ENCODE measurements around the gene CD163.
"Not testable (repeated sequence)": the region's sequence is repeated elsewhere in the genome, so short reads cannot be mapped to it uniquely, and the experiment has no call there.

The CD163 gene

DNA sequence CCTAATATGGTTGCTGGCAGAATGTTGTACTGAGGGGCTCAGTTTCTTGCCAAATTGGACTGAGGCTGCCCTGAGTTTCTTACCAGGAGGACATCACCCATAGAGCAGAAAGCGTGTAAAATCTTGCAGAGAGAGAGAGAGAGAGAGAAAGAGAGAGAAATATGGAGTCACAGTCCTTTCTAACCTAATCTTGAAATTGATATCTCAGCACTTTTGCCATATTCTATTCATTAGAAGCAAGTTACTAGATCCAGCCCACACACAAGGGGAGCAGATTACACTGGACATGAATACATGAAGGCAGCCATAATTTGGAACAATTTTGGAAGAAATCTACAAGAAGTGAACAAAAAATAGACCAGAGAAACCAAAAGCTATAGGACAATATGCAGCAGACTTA, 55.5 kb downstream of the CD163 start:
- no peak for DNase-seq

DNA sequence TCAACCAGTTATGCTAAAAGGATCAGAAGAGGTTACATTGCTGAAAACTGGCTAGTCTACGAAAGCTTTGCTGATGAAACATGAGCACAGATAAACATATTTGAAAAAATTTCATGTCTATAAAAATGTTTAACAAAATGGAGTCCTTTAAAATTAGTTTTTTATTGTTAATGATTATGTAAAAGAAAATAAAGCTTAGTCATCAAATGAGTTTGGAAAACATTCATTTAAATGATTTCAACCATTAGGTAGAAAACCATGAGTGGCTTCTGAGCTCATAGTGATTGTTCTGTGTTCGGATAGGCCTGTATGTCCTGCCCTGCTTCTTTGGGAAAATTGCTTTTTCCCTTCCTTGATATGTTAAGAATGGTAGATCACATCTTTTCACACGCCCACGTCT, 59.0 kb downstream of the CD163 start:
- no peak for DNase-seq

DNA sequence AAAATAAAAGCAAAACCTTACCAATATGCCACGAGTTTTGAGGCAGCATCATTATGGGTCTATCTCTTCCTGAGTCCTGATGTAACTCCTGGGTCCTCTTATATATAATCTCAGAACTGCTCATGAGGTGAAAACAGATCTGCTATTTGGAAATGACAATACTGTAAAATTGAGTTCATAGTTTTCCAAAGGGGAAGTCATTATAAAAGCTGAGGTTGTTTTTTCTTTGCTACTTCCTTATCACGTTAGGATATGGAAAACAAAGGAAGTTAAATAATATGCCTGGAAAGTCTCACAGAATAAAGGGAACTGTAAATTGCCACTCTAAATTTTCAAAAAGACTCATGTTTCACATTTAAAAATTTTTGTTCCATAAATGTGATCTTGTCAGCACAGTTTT, 59.5 kb downstream of the CD163 start, which contains the start of gene CD163L1:
TSS of gene CD163L1 (minus strand) at position 78 of the 400 bp plus-strand sequence. CDS start at position 52, 26 bp downstream.
- DNase-seq, result no peak

- peak; percentile 3 for DNase-seq
Observed at GRCh38 chr12:7441216-7441615, 62.4 kb downstream of the CD163 start.

DNA sequence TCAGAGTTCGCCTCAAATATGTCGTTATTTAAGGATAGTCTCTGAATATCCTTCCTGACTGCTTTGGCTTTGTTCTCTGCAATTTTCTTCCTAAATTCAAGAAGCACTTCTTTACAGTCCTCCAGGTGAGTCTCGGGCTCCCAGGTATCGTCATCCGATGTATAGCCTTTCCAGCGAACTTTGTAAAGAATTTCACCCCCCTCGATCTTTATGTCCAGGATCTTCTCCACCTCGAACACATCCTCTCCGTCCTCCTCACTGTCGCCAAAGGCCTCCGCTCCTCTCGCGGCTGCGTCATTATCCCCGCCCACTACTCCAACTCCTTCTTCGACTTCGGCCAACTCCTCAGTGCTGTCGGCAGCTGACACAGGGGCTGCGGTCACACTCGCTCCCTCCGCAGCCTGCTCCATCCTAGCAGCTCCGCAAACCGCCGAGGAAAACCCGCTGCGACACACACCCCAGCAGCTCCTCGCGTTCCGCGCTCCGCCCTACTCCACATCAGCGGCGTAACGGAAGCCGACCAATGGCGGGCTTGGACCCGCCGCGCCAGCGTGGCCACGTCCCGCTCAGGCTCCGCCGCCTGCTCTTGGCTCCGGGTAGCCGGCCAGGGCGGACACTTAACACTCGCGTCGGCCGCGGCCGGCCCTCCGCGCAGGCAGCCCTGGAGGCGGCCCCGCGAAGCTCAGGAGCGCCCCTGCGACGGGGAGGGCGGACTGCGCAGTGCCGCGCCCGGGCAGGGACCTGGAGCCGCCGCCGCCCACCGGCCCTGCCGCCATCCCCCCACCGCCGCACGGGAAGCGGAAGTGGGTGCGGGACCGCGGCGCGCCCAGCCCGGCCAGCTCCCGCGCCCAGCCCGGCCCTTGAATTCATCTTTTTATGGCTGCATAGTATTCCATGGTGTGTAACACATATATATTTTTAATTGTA, 63.7 kb downstream of the CD163 start:
- DNase-seq, result peak; percentile 76

DNA sequence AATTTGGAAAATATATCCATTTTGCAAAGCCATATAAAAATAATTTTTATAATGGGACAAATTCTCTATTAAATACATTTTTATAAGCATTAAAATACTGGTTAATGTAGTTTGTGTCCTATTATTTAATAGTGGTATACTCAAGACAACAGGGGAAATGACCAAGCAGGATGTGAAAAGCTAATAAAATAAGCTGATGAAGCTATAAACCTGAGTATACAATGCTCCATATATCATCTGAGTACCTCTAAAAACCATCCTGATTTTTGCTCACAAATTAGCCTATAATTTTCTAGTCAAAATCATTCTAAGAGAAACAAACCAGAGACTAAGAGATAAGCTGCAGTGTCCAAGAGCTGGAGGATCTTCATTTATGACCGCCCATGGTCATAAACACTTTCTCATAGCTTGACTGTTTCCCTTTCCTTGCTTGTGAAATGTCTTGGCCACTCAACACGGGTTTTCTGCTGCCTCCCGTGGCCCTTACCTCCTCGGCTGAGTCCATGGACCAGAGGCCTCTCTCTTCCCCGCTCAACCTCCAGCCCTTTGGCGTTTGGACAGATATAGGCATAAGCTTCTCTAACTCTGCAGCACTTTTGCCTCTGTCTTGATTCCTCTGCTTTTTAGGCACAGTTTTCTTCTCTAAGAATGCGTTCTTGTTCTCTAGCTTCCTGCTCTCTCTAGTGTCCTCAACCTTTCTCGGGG, 65.1 kb downstream of the CD163 start:
- not testable (repeated sequence) for DNase-seq

DNA sequence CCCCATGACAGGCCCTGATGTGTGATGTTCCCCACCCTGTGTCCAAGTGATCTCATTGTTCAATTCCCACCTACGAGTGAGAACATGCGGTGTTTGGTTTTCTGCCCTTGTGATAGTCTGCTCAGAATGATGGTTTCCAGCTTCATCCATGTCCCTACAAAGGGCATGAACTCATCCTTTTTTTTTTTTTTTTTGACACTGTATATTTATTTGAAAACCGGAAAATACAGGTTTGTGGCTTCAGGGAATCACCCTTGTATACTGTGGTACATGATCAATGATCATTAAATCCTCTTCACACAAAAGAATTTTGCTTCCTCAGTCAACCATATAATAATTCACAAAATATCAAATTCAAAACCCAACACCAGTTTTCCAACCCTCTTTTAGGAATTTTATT, 66.1 kb downstream of the CD163 start:
- not testable (repeated sequence) for DNase-seq

DNA sequence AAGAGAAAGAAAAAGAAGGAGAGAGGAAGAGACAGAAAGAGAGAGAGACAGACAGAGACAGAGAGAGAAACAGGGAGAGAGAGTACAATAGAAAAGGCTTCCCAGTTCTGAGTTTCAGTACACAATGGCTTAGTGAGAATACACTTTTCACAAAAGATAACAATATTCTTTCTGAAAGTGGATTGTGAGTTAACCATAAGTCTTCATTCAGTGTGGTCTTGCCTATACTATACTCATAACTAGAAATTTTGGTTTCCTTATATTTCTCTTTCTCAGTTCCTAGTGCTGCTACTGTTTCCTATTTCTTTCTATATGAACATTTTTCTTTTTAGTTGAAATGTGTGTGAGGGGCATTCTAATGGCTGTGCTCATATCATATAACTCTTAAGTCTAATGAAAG, 68.9 kb downstream of the CD163 start:
- DNase-seq, result no peak

- peak; percentile 82 for DNase-seq
Observed at GRCh38 chr12:7433276-7433822, 70.2 kb downstream of the CD163 start.

DNA sequence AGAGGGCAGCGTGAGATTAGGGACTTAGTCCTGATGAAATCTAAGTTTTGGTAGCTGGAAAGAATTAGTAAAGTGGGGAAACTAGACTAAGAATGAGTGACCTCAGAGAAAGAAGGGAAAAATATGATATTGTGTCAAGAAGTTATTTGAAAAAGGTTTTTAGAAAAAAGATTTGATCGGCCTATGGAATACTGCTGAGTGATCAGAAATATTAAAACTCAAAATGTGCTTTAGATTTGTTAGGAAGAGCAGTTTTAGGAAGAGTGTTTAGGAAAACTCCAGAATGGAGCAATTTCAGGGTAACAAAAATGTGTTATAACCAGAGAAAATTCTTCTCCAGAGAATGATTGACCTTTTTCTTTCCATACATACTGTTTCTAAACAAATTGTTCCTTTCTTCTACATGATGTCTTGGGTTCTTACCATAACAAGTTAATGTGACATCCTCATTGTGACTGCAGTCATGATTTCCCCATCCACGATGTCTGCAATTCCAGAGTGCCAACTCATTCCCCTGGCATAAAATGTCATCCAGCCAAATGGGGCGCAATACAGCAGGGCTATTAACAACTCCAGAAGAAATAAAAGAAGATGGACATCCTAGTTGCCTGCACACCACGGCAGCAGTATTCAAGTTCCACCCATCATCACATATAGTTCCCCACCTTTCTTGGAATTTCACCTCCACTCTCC, 71.4 kb downstream of the CD163 start:
- peak; percentile 42 for DNase-seq
